ENCODE measurements around the gene JCHAIN. TPM values are rescaled to one million over a fixed set of nuclear protein-coding genes. Genes with fewer than 3 reads are reported as not detected.
"Not testable (repeated sequence)": the region's sequence is repeated elsewhere in the genome, so short reads cannot be mapped to it uniquely, and the experiment has no call there.

JCHAIN gene
- total RNA-seq, 1 donor from 2014 or later, result 4.4 TPM

GRCh38 chr4:70660106-70660505 lies 6.2 kb downstream of the JCHAIN start:
- no peak for DNase-seq
- intact Hi-C loops (cut with DNase I), result no loop called here
- ATAC-seq (ENCODE audit: poor library complexity), result no peak

- no peak for ATAC-seq (ENCODE audit: poor library complexity)
- DNase-seq, result no peak
- intact Hi-C loops (cut with DNase I), result loop anchor here (10.0 kb wide), 1 partner anchor 336 kb away; the partner anchor contains the start of gene DCK
Measured at GRCh38 chr4:70658418-70658817, 7.9 kb downstream of the JCHAIN start.

GRCh38 chr4:70657326-70657725 lies 9.0 kb downstream of the JCHAIN start:
- intact Hi-C loops (cut with DNase I), result loop anchor here (10.0 kb wide), 1 partner anchor 337 kb away; the partner anchor contains the start of gene DCK
- no peak for DNase-seq
- ATAC-seq (ENCODE audit: poor library complexity), result no peak

- intact Hi-C loops (cut with DNase I), result loop anchor here (5.0 to 10.0 kb wide), 2 partner anchors 340 to 1058 kb away; partner anchors contain the start of gene DCK
- ATAC-seq (ENCODE audit: poor library complexity) (no peak), DNase-seq (no peak)
Measured at GRCh38 chr4:70654605-70655011, 11.7 kb downstream of the JCHAIN start.

GRCh38 chr4:70651864-70652506 lies 14.3 kb downstream of the JCHAIN start:
- no peak for ATAC-seq (ENCODE audit: poor library complexity)
- DNase-seq, result no peak
- intact Hi-C loops (cut with DNase I), result loop anchor here (5.0 to 10.0 kb wide), 2 partner anchors 343 to 1060 kb away; partner anchors contain the start of gene DCK

GRCh38 chr4:70650741-70651140 lies 15.6 kb downstream of the JCHAIN start:
- DNase-seq; ATAC-seq (ENCODE audit: poor library complexity): not testable (repeated sequence)
- intact Hi-C loops (cut with DNase I), result loop anchor here (5.0 to 10.0 kb wide), 2 partner anchors 344 to 1062 kb away; partner anchors contain the start of gene DCK

- DNase-seq, result no peak
- intact Hi-C loops (cut with DNase I), result no loop called here
- ATAC-seq (ENCODE audit: poor library complexity), result no peak
Measured at GRCh38 chr4:70640192-70640591, 26.1 kb downstream of the JCHAIN start.

GRCh38 chr4:70637239-70637913 lies 28.9 kb downstream of the JCHAIN start:
- ATAC-seq (ENCODE audit: poor library complexity), result peak; percentile 88
- intact Hi-C loops (cut with DNase I), result no loop called here
- no peak for DNase-seq

GRCh38 chr4:70634482-70634881 lies 31.8 kb downstream of the JCHAIN start:
- intact Hi-C loops (cut with DNase I), result no loop called here
- ATAC-seq (ENCODE audit: poor library complexity), result no peak
- DNase-seq, result no peak

GRCh38 chr4:70632028-70632427 lies 34.3 kb downstream of the JCHAIN start:
- intact Hi-C loops (cut with DNase I), result no loop called here
- ATAC-seq (ENCODE audit: poor library complexity), result no peak
- DNase-seq, result no peak

GRCh38 chr4:70630162-70630561 lies 36.1 kb downstream of the JCHAIN start:
- intact Hi-C loops (cut with DNase I), result no loop called here
- ATAC-seq (ENCODE audit: poor library complexity) (no peak), DNase-seq (no peak)

- DNase-seq (no peak), ATAC-seq (ENCODE audit: poor library complexity) (no peak)
- intact Hi-C loops (cut with DNase I), result no loop called here
Measured at GRCh38 chr4:70629469-70630090, 36.7 kb downstream of the JCHAIN start.

- no peak for ATAC-seq (ENCODE audit: poor library complexity)
- intact Hi-C loops (cut with DNase I), result no loop called here
- DNase-seq, result no peak
Measured at GRCh38 chr4:70628444-70628843, 37.9 kb downstream of the JCHAIN start, which contains the start of gene ENAM. ENAM (plus strand) TSS chr4:70628744; CDS start chr4:70629501, 757 bp downstream.

- no peak for ATAC-seq (ENCODE audit: poor library complexity)
- intact Hi-C loops (cut with DNase I), result no loop called here
- no peak for DNase-seq
Measured at GRCh38 chr4:70627620-70628019, 38.7 kb downstream of the JCHAIN start.

- ATAC-seq (ENCODE audit: poor library complexity), result no peak
- intact Hi-C loops (cut with DNase I), result no loop called here
- no peak for DNase-seq
Measured at GRCh38 chr4:70624226-70624793, 42.0 kb downstream of the JCHAIN start.

GRCh38 chr4:70623323-70623722 lies 43.0 kb downstream of the JCHAIN start:
- intact Hi-C loops (cut with DNase I), result no loop called here
- DNase-seq (no peak), ATAC-seq (ENCODE audit: poor library complexity) (no peak)

- intact Hi-C loops (cut with DNase I), result no loop called here
- DNase-seq (no peak), ATAC-seq (ENCODE audit: poor library complexity) (no peak)
Measured at GRCh38 chr4:70619778-70620177, 46.5 kb downstream of the JCHAIN start.

GRCh38 chr4:70619288-70619687 lies 47.0 kb downstream of the JCHAIN start:
- intact Hi-C loops (cut with DNase I), result no loop called here
- DNase-seq (no peak), ATAC-seq (ENCODE audit: poor library complexity) (no peak)

GRCh38 chr4:70614184-70614555 lies 52.1 kb downstream of the JCHAIN start:
- ATAC-seq (ENCODE audit: poor library complexity), result peak; percentile 45
- intact Hi-C loops (cut with DNase I), result no loop called here
- DNase-seq, result no peak

Measured in Right ventricle myocardium superior (tissue), 1 donor.